HL-60/S4 (cell line): ENCODE data around the gene CABLES1.

Source experiments
- in situ Hi-C: fragments of 300-500 bp; cut with MboI; formaldehyde crosslinking; loops from 2 replicates; pipeline ENCODE4 v1.14.3; 2022; ENCODE audit warnings: low sequenced_read_pairs

Gene CABLES1

GRCh38 chr18:23163786-23164533, 28.7 kb downstream of the CABLES1 start:
- in situ Hi-C loops: no loop called here

GRCh38 chr18:23165271-23166068, 30.2 kb downstream of the CABLES1 start:
- in situ Hi-C loops: no loop called here

GRCh38 chr18:23166891-23167541, 31.7 kb downstream of the CABLES1 start:
- in situ Hi-C loops: no loop called here

- in situ Hi-C loops: no loop called here
These were observed 34.4 kb downstream of the CABLES1 start for GRCh38 chr18:23169673-23170044.

DNA sequence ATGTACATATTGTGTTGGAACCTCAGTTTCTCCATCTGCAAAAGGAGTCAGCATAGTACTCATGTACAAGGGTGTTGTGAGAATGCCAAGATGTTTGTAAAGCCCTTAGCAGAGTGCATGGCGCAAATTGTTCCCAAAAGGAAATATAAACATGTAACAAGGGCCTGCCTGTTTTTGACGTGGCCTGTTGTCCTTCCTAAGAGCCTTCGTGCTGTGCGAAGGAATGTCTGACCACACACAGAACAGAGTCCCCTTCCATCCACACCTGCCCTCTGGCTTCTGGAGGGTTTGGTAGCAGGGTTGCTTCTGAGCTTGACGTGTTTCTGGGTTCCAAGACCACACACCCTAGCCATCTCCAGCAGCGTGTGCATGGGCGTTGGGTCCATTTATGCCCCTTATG, 34.9 kb downstream of the CABLES1 start:
- in situ Hi-C loops: no loop called here

- in situ Hi-C loops: no loop called here
These were observed 36.4 kb downstream of the CABLES1 start for GRCh38 chr18:23171581-23172156.

- in situ Hi-C loops: no loop called here
These were observed 37.5 kb downstream of the CABLES1 start for GRCh38 chr18:23172591-23173380.

GRCh38 chr18:23173912-23174311, 38.6 kb downstream of the CABLES1 start:
- in situ Hi-C loops: no loop called here

DNA sequence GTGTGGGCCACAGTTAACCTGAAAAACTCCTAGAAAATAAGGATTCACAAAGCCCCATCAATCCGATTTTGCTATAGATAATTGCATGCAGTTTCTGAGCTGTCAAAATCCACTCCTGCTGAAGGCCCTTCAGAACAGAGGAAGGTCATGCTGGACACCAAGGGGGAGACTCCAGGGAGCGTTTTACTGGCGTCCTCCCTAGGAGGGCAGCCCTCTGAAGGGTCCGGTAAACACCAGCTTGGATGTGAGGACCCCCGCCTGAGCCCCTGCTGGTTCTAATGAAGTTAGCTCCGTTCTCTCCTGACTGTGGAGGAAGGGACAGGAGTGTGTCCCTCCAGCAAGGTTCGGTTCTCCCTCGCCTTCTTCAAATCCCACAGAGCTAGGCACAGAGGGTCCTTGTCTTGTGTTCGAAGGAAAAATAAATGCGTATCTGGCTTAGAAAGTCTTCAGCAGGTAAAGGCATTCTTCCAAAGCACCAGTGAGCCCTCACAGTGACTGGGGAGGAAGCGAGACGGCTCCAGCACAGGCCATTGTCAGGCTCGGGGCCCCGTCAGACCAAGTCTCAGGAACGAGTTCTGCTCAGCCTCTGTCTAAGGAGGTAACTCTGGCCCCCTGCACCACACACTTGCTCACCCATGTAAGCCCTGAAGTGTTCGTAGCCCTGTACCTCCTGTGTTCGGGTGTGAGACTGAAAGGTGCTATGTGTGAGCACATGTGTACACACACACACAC, 41.6 kb downstream of the CABLES1 start:
- in situ Hi-C loops: loop anchor here (25.0 kb wide), 1 partner anchor 90 kb away; no protein-coding TSS in a partner anchor

DNA sequence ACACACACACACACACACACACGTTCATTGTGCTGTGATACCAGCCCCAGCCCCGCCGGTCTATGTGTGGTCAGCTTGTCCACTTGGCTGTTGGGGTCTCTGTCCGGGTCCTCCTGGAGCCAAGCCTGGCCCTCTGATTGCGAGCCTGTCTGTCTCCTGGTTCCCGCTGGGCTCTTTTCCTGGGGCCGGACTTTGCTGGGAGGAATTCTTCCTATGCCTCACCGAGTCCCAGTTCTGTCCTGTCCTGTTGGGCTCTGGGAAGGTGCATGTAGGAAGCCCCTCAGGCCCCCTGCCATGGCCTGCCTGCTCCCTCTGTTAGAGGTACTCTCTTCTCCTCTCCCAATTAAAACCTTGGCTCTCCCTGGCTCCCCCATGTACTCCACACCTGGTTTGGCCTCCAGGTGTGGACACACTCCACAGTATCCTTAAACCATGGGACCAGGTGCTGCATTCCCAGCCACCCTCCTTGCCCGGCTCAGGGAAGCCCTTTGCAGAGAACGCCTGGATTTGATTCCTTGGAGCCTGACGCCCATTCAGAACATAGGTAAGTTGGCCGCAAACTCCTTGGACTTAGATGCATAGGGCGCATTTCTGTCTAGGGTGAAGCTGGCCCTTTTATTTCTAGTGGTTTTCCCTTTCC, 42.3 kb downstream of the CABLES1 start:
- in situ Hi-C loops: loop anchor here (25.0 kb wide), 1 partner anchor 90 kb away; no protein-coding TSS in a partner anchor

DNA sequence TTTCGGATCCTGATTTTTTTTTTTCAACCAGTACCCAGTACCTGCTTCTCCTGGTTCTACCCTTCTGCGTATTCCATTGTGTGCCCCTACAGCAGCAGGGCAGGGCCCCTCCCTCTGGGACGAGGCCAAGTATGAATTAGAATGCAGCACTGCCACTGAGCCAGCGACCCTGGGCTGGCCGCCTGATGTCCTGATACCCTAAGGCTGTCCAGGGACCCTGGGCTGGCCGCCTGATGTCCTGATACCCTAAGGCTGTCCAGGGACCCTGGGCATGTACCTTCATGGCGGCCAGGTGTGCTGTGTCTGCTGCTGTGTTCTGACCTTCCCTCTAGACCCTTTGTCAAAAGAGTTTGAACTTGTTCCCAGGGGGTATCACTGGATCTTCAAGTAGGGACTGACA, 42.9 kb downstream of the CABLES1 start:
- in situ Hi-C loops: loop anchor here (25.0 kb wide), 1 partner anchor 91 kb away; no protein-coding TSS in a partner anchor

- in situ Hi-C loops: loop anchor here (25.0 kb wide), 1 partner anchor 91 kb away; no protein-coding TSS in a partner anchor
These were observed 43.4 kb downstream of the CABLES1 start for GRCh38 chr18:23178661-23179081.

GRCh38 chr18:23179416-23179815, 44.1 kb downstream of the CABLES1 start:
- in situ Hi-C loops: loop anchor here (25.0 kb wide), 1 partner anchor 92 kb away; no protein-coding TSS in a partner anchor

GRCh38 chr18:23181547-23181946, 46.3 kb downstream of the CABLES1 start:
- in situ Hi-C loops: loop anchor here (25.0 kb wide), 1 partner anchor 94 kb away; no protein-coding TSS in a partner anchor

- in situ Hi-C loops: loop anchor here (25.0 kb wide), 1 partner anchor 95 kb away; no protein-coding TSS in a partner anchor
These were observed 47.3 kb downstream of the CABLES1 start for GRCh38 chr18:23182606-23183005.

DNA sequence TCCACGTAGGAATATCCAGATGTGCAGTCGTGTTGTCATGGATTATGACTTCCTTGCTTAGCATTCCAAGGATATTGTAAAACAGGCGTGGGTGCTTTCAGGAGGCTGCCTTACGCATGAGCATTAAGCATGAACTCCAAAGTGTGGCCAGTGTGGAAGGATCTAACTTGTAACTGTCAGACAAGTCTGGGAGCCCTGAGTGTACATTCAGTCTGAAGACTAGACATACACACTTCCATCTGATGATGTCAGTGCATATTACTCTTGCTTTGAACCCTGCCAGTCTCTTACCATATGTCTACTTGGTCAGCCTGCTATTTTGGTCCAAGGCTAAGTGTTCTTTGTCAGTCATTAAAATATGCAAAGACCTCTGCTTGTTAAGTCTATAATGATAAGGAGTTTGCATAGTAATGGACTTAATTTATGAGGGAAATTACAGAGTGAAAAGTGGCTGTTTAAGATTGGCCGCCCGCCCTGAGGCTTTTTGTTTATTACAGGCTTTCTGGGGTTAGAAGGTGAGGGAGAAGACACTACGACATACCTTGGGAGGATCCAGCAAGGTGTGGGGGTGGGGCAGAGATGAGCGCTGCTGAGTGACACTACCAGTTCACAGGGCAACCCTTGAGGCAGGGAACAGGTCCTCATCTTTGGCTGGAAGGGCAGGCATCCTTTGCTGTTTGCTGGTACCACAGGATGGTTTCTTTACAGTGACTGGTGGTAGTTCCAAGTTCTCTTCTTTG, 48.3 kb downstream of the CABLES1 start:
- in situ Hi-C loops: loop anchor here (25.0 kb wide), 1 partner anchor 96 kb away; no protein-coding TSS in a partner anchor

DNA sequence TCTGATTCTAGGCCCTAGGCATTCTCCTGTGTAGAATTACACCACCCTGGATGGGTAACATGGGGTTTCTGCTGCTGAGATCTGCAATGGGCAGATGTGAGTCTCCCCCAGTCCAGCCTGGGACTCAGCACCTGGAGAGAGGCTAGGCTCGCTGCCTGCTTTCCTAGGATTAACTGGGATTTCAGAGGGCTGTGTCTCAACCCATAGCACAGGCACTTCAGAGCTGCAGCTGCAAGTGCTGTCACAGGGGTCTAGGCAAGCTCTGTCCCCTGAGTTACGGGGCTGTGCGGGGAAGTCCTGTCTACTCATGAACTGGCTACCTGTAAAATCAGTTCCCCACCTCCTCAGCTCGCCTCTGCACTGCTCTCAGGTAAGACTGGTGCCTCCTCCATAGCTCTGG, 51.5 kb downstream of the CABLES1 start:
- in situ Hi-C loops: loop anchor here (25.0 kb wide), 1 partner anchor 99 kb away; no protein-coding TSS in a partner anchor
